GM12865 (cell line): Measurements from ENCODE around the gene LHX8.
"Not testable (repeated sequence)": the region's sequence is repeated elsewhere in the genome, so short reads cannot be mapped to it uniquely, and the experiment has no call there.

ENCODE experiments used
- DNase-seq: peaks from one replicate; pipeline ENCODE4 v3.0.0; 2010; ENCODE audit warnings: low read depth
- H3K4me3 ChIP-seq: 2 replicates; pipeline ENCODE4 v1.5.1; 2011; ENCODE audit warnings: mild to moderate bottlenecking, low read depth, low read length, control low read depth
- TF ChIP-seq, protein P1 (sequence below): IDR thresholded peaks from 2 replicates; pipeline ENCODE4 v1.5.1; 2011; ENCODE audit warnings: low read length, control low read depth, low read depth, inconsistent platforms; ENCODE audit not compliant: insufficient read depth; ENCODE audit errors: missing control alignments

The LHX8 gene

DNA sequence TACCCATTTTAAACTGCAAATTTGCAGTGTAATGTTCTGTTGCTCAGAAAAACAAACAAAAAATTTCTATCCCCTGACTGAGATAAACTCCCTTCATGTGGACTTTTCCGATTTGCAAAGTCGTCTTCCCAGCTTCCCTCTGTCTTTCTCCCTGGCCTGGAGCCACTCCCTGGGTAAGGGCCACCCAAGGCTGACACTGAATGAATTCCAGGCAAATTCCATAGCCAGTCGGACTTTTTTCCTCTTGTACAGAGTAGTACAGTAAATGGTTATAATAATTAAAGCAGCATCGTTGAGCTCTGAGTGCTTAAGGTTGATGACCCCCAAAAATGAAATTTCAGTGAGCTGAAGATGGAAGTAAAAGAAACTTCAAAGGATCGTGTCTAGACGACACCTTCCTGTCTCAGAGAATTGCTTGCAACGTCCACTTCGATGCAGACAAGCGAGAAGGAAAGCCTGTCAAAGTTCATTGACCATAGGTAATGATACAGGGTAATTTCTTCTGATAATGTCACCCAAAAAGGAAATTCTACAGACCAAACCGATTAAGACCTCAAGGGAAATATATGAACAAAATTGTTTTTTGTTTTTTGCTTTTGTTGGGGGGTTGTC, 33.6 kb upstream of the LHX8 start:
- no peak overlapping the region for H3K4me3 ChIP-seq
- TF ChIP-seq, protein P1, sequence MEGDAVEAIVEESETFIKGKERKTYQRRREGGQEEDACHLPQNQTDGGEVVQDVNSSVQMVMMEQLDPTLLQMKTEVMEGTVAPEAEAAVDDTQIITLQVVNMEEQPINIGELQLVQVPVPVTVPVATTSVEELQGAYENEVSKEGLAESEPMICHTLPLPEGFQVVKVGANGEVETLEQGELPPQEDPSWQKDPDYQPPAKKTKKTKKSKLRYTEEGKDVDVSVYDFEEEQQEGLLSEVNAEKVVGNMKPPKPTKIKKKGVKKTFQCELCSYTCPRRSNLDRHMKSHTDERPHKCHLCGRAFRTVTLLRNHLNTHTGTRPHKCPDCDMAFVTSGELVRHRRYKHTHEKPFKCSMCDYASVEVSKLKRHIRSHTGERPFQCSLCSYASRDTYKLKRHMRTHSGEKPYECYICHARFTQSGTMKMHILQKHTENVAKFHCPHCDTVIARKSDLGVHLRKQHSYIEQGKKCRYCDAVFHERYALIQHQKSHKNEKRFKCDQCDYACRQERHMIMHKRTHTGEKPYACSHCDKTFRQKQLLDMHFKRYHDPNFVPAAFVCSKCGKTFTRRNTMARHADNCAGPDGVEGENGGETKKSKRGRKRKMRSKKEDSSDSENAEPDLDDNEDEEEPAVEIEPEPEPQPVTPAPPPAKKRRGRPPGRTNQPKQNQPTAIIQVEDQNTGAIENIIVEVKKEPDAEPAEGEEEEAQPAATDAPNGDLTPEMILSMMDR, result no peak
- no peak for DNase-seq

DNA sequence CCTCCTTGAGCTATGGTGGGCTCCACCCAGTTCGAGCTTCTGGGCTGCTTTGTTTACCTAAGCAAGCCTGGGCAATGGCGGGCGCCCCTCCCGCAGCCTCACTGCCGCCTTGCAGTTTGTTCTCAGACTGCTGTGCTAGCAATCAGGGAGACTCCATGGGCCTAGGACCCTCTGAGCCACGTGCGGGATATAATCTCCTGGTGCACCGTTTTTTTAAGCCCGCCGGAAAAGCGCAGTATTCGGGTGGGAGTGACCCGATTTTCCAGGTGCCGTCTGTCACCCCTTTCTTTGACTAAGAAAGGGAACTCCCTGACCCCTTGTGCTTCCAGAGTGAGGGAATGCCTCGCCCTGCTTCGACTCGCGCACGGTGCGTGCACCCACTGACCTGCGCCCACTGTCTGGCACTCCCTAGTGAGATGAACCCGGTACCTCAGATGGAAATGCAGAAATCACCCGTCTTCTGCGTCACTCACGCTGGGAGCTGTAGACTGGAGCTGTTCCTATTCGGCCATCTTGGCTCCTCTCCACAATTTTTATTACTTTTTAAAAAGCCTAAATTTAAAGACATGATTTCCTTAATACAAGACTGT, 21.7 kb upstream of the LHX8 start:
- H3K4me3 ChIP-seq, DNase-seq: not testable (repeated sequence)

DNA sequence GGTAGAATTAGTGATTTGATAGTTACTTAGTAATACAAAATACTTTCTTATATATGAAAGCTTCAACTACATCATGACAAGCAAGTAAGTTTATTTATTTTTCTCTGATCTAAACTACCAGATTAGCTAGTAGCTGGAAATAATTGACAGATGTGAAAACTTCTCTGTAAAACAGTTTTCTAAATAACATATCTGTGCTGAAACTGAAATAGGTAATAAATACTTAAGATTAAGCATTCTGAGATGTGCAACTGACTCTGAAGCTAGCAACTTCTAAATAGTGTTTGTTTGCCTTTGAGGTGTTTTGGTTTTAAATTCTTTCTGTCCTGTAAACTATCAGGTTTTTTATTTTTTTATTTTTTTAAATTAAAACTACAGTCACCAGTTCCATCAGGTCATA, 18.5 kb upstream of the LHX8 start:
- no peak for DNase-seq
- TF ChIP-seq, protein P1, result no peak
- no peak overlapping the region for H3K4me3 ChIP-seq

DNA sequence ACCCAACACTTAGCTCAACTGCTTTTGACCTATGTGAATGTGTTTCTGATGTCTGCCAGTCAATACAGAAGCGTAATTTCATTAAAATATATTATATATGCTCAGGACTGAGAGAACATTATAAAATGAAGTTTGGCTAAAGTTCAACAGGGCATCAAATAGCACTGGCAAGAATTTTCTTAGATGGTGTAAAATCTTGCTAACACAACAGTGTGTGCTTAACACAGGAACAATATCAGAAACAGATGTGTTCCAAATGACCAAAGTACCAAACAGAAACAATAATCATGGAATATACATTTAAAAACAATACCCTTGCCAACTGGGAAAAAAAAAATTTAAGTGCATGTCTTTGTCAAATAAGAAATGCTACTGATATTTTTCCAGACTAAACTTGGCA, 10.4 kb upstream of the LHX8 start:
- H3K4me3 ChIP-seq, result no peak overlapping the region
- no peak for DNase-seq
- TF ChIP-seq, protein P1, result no peak

DNA sequence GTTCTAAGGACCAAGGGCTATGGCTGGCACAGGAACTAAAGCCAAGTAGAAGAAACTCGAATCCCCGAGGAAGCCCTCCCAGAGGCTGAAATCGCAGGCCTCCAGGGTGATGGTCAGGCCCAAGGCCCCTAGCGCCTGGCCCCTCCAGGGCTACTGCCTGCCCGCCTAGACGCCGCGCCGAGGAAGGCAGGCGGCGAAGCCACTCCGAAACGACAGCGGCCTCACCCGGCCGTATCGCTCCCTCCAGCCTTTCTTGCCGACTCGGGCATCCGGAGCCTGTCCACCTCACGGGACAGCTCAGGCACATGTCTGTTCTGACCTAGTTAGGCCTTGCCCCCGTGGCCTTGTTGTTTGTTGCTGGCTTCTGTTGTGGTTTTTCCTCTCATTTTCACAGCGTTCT, 9.7 kb upstream of the LHX8 start:
- no peak overlapping the region for H3K4me3 ChIP-seq
- DNase-seq, result no peak
- TF ChIP-seq, protein P1, result no peak

DNA sequence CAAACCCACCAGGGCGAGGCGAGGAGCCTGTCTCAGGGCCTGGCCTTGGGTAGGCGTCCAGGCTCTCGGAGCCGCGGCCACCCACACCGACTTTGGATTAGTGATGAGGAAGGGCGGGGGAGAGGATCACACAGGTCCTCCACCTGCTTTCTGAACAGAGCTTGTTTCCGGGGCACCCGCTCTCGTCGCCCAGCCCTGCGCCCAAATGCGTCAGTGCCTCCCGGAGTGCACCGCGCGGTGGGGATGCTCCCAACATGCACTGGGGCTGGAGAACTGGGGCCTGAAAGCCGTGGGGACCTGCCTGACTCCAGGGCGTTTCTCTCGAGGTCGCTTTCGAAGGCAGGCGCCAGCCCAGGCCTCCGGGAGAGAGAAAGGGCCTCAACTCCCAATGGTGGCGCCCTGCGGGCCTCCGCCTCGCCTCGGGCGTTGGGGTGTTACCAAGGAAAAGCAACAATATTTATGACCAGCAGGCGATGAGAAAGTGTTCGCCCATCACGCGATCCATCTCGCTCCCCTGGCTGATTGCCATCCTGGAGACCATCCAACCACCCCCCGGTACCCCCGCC, 8.9 kb upstream of the LHX8 start:
- DNase-seq, result no peak
- TF ChIP-seq, protein P1, result no peak

DNA sequence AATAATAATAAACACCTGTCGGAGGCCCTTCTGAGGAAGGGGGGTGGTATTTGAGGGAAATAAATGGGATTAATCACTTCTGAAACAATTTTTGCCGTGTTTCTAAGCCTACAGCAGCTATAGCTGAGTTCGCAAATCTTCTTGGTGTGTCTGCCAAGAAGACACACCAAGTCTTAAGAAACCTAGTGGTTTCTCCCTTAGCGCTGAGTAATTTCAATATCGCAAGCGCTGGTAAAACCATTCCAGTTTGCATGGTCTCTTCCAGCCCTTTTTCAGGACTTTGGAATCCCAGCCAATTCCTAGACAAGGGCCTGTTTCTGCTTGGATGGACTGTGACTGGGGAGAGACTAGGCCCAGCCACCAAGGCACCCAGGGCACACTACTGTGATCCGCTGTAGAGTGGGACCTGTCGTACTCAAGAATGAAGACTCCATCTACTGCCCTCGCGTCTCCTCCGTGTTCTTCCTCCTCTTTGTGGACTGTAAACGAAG, 7.5 kb upstream of the LHX8 start:
- TF ChIP-seq, protein P1, result no peak
- no peak for DNase-seq
- no peak overlapping the region for H3K4me3 ChIP-seq

More for the DNA sequence above, 8.9 kb upstream of the LHX8 start:
- no peak overlapping the region for H3K4me3 ChIP-seq
